KBM-7 (cell line): ENCODE results near the gene DUSP19.

Experiments used
- DNase-seq: peaks from one replicate; pipeline ENCODE4 v3.0.0-alpha.2; 2015
- in situ Hi-C: fragments of 300-500 bp; cut with MboI; formaldehyde crosslinking; loops from 2 replicates; pipeline ENCODE4 v1.14.3; 2020; ENCODE audit warnings: low sequenced_read_pairs, low pct_unique_long_range_greater_than_20kb, mixed read lengths

Gene DUSP19

GRCh38 chr2:183060571-183061231 lies 17.8 kb upstream of the DUSP19 start:
- in situ Hi-C loops, result no loop called here
- no peak for DNase-seq

- peak; percentile 24 for DNase-seq
- in situ Hi-C loops, result no loop called here
Measured at GRCh38 chr2:183063083-183063482, 15.5 kb upstream of the DUSP19 start.

- DNase-seq, result no peak
- in situ Hi-C loops, result no loop called here
Measured at GRCh38 chr2:183068561-183068960, 10.0 kb upstream of the DUSP19 start.

- no peak for DNase-seq
- in situ Hi-C loops, result no loop called here
Measured at GRCh38 chr2:183069174-183069573, 9.4 kb upstream of the DUSP19 start.

GRCh38 chr2:183070942-183071844 lies 7.4 kb upstream of the DUSP19 start:
- in situ Hi-C loops, result no loop called here
- DNase-seq, result no peak

- in situ Hi-C loops, result no loop called here
- DNase-seq, result no peak
Measured at GRCh38 chr2:183072177-183072576, 6.4 kb upstream of the DUSP19 start.

GRCh38 chr2:183078163-183078463 lies 434 bp upstream of the DUSP19 start:
- no peak for DNase-seq
- in situ Hi-C loops, result no loop called here

- in situ Hi-C loops, result no loop called here
- DNase-seq, result no peak
Measured at GRCh38 chr2:183079139-183079775, 710 bp downstream of the DUSP19 start.

- DNase-seq, result no peak
- in situ Hi-C loops, result no loop called here
Measured at GRCh38 chr2:183081911-183082310, 3.4 kb downstream of the DUSP19 start.

GRCh38 chr2:183088061-183088460 lies 9.5 kb downstream of the DUSP19 start:
- no peak for DNase-seq
- in situ Hi-C loops, result no loop called here

- in situ Hi-C loops, result no loop called here
- DNase-seq, result no peak
Measured at GRCh38 chr2:183089192-183089851, 10.8 kb downstream of the DUSP19 start.

GRCh38 chr2:183091318-183091953 lies 12.9 kb downstream of the DUSP19 start:
- in situ Hi-C loops, result no loop called here
- DNase-seq, result no peak

- DNase-seq, result no peak
- in situ Hi-C loops, result no loop called here
Measured at GRCh38 chr2:183091954-183092345, 13.4 kb downstream of the DUSP19 start.

GRCh38 chr2:183093857-183094657 lies 15.5 kb downstream of the DUSP19 start:
- in situ Hi-C loops, result no loop called here
- no peak for DNase-seq

GRCh38 chr2:183105402-183106134 lies 27.0 kb downstream of the DUSP19 start:
- DNase-seq, result no peak
- in situ Hi-C loops, result no loop called here

- DNase-seq, result no peak
- in situ Hi-C loops, result no loop called here
Measured at GRCh38 chr2:183112577-183112976, 34.0 kb downstream of the DUSP19 start.

- in situ Hi-C loops, result no loop called here
- no peak for DNase-seq
Measured at GRCh38 chr2:183113630-183114029, 35.1 kb downstream of the DUSP19 start.

GRCh38 chr2:183117226-183117625 lies 38.7 kb downstream of the DUSP19 start:
- no peak for DNase-seq
- in situ Hi-C loops, result no loop called here
